Left forelimb (tissue), 1 donor: ENCODE results near the gene MAGEH1.
"Not testable (repeated sequence)": the region's sequence is repeated elsewhere in the genome, so short reads cannot be mapped to it uniquely, and the experiment has no call there.

Experiments
- DNase-seq: peaks from one replicate; pipeline ENCODE4 v3.0.0-alpha.2; 2018; ENCODE audit warnings: low spot score

MAGEH1 gene, protein sequence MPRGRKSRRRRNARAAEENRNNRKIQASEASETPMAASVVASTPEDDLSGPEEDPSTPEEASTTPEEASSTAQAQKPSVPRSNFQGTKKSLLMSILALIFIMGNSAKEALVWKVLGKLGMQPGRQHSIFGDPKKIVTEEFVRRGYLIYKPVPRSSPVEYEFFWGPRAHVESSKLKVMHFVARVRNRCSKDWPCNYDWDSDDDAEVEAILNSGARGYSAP

DNA sequence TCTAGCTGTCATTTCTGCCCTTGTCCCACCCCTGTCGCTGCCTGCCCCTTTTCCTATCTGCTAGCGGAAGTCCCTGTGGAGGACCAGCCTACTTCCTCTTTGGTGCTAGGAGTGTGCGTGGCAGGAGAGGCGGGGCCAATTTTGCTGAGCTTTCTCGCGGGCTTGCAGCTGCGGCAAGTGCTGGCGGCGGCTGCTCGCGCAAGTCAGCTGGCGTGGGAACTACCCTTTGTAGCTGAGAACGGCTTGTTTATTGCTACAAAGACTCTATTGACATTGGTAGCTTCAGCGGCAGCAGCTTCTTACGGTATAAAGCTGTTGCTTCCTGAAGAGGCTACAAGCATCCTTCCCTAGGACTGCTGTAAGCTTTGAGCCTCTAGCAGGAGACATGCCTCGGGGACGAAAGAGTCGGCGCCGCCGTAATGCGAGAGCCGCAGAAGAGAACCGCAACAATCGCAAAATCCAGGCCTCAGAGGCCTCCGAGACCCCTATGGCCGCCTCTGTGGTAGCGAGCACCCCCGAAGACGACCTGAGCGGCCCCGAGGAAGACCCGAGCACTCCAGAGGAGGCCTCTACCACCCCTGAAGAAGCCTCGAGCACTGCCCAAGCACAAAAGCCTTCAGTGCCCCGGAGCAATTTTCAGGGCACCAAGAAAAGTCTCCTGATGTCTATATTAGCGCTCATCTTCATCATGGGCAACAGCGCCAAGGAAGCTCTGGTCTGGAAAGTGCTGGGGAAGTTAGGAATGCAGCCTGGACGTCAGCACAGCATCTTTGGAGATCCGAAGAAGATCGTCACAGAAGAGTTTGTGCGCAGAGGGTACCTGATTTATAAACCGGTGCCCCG is at the start of gene MAGEH1:
Gene MAGEH1, plus strand, starts transcription at position 138 of the 843 bp plus-strand sequence. Its CDS starts 248 bp downstream, at position 386.
- peak; percentile 86 for DNase-seq

DNA sequence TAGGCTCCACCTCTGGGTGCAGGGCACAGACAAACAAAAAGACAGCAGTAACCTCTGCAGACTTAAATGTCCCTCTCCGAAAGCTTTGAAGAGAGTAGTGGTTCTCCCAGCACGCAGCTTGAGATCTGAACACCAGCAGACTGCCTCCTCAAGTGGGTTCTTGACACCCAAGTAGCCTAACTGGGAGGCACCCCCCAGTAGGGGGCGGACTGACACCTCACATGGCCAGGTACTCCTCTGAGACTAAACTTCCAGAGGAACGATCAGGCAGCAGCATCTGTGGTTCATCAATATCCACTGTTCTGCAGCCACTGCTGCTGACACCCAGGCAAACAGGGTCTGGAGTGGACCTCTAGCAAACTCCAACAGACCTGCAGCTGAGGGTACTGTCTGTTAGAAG is 24.8 kb upstream of the MAGEH1 start:
- not testable (repeated sequence) for DNase-seq

DNA sequence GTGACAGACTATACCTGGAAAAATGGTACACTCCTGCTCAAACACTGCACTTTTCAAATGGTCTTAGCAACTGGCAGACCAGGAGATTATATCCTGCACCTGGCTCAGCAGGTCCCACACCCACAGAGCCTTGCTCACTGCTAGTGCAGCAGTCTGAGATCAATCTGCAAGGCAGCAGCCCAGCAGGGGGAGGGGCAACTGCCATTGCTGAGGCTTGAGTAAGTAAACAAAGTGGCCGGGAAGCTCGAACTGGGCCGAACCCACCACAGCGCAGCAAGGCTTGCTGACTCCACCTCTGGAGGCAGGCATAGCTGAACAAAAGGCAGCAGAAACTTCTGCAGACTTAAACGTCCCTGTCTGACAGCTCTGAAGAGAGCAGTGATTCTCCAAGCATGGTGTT is 8.5 kb upstream of the MAGEH1 start:
- DNase-seq = not testable (repeated sequence)

GRCh38 chrX:55450259-55450658 is 1.7 kb upstream of the MAGEH1 start:
- no peak for DNase-seq

DNA sequence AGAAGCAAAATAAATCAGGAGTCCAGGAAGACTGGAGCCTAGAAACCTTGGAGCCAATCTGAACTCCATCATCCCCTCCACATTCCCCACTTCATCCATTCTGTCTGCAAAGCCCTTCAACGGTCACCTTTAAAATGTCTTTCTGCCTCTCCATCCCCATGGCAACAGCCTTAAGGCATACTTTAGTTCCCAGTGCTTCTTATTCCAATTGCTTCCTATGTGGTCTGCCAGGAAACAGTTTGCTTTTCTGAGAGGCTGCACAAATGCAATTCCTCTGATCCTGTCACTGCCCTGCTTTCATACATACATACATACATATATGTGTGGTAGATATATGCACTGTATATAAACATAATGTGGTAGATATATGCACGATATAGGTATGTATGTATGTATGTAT is 786 bp upstream of the MAGEH1 start:
- no peak for DNase-seq

DNA sequence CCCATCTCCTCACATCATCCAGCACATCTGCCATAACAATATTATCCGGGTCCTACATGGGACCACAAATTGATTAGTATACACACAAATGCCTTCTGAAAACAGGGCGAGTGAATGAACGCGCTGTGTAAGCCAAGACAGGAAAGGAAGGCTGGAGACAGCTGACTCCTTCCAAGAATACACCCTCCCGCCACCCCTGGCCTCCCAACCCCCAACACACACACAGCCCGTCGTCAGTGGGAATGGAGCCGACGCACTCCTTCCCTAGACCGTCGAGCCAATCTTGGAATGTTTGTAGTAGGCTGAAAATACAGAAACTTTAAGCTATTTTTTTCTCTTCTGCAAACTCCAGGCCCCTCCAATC is 319 bp upstream of the MAGEH1 start:
- DNase-seq = no peak

GRCh38 chrX:55452833-55453124 is 852 bp downstream of the MAGEH1 start:
- no peak for DNase-seq

GRCh38 chrX:55455708-55456107 is 3.8 kb downstream of the MAGEH1 start:
- not testable (repeated sequence) for DNase-seq

- DNase-seq = not testable (repeated sequence)
Measured at GRCh38 chrX:55459426-55459825, 7.5 kb downstream of the MAGEH1 start.

DNA sequence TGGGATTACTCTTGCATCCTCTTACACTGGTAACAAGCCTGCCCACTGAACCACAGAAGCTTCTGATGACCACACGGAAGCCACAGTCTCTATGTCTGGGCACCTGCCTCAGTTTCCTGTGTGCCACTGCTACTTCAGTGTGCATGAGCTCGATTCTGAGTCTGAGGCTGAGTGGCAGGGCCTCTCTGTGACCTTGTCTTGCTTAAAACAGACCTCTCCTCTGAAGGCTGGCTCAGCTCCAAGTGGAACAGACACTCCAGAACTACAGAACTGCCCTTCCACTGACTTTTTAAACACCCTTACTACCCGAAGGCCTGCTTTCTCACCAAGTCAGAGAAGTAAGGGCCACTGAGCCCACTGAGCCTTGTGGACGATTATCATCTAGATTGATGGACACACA is 8.0 kb downstream of the MAGEH1 start:
- DNase-seq = not testable (repeated sequence)

DNA sequence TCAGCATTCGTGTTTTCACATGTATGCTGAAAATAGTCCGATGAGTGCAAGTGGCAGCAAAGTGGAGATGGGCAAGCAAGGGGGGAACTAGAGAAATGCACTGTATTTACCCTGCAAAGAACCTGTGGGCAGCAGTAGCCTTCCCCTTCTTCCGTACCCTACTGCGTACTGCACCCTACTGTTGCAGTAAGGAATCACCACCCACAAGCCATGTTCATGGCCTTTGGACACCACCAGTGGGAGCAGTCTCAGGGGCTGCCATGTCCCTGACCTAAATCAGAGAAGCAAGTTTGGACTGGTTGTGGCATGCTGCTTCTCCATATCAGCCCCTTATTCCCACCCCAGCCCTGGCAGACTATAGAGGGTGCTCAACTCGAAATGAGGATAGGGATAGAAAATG is 12.1 kb downstream of the MAGEH1 start:
- DNase-seq = not testable (repeated sequence)

GRCh38 chrX:55465108-55465507 is 13.2 kb downstream of the MAGEH1 start:
- not testable (repeated sequence) for DNase-seq

GRCh38 chrX:55465791-55466190 is 13.9 kb downstream of the MAGEH1 start:
- not testable (repeated sequence) for DNase-seq

- DNase-seq = not testable (repeated sequence)
Measured at GRCh38 chrX:55479956-55480355, 28.0 kb downstream of the MAGEH1 start.

DNA sequence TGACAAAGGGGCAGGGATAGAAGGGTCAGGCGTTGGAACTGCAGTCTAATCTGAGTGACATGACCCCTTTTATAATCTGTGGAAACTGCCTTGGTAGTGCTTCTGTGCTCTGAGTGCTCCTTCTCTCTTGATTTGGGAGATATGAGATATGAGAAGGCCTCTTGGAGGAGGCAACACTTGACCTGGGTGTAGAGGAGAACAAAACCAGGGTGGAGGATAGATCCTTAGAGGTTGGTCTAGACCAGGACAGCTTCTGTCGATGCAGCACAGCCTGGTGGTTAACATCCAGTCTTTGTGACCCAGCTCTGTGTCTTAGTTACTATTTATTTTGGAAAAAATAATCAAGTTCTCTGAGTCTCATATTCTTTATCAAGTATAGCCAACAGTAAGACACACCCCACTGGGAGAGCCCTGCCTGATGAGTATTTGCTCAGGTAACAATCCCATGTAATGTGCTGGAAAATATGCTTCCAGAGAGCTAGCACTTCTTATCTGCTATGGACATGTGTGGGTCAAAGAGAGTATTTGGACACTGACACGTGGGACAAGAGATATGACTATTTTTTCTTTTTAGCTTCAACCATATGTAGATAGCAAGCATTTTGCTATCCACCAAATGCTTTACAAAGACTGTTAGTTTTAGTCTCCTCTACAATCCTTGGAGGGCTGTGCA is 28.6 kb downstream of the MAGEH1 start:
- no peak for DNase-seq

DNA sequence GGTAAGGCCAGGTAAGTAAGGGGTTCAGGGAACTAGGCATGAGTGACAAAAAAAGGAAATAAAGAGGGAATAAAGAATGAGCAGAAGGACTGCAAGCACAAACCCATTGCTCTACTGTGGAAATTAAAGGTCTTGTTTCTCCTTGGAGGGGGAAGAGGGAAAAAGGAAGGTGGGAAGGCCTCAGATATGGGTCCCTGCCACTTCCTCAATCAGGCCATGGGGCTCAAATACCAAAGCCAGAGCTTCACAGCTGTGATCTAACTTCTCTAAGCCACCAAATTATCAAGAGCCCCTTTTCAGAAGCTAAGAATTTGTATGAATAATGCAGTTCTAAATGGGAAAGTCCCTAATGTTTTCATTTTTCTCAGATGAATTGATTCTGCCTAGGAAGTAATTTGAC is 33.0 kb downstream of the MAGEH1 start:
- no peak for DNase-seq

DNA sequence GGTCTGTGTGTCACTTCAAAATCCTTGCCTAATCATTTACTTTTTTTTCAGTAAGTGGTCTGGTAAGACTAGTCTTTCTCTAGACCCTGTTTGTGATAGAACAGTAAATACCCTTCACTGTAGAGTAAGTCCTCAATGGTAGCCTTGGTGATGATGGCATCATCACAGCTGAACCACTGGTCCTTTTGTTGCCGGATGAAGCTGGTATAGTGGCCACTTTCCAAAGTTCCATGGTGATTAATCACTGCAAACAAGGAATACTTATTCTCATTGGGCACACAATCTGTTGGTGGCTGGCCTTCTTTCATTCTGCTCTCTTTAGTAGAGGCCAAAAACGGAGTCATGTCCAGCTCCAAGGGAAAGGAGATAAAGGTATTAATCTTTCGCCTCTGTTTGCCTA is 34.8 kb downstream of the MAGEH1 start:
- DNase-seq = no peak

GRCh38 chrX:55487143-55487542 is 35.2 kb downstream of the MAGEH1 start:
- no peak for DNase-seq

- peak; percentile 81 for DNase-seq
Measured at GRCh38 chrX:55488006-55488592, 36.2 kb downstream of the MAGEH1 start.

- DNase-seq = peak; percentile 84
Measured at GRCh38 chrX:55488593-55489313, 36.8 kb downstream of the MAGEH1 start.

- DNase-seq = peak; percentile 68
Measured at GRCh38 chrX:55489314-55490009, 37.5 kb downstream of the MAGEH1 start, which contains the start of gene USP51. TSS of gene USP51 (minus strand) at chrX:55489848. CDS start at chrX:55488939, 909 bp downstream.
